T-helper 17 cell (primary cell): ENCODE measurements around the gene ASB3. TPM values are rescaled to one million over a fixed set of nuclear protein-coding genes. Genes with fewer than 3 reads are reported as not detected.

Source experiments
- ATAC-seq: fragments of 150-1000 bp; cut with Tn5 transposase; 2 replicates; pipeline ENCODE4 v1.10.0; 2021; ENCODE audit warnings: mild to moderate bottlenecking, moderate library complexity
- DNase-seq, 3 donors: peaks; one replicate each; pipeline versions ENCODE4 v3.0.0 to v3.0.0-alpha.2; 2020 to 2021
- H3K9me3 ChIP-seq: one replicate; pipeline ENCODE4 v1.7.0; 2013; ENCODE audit warnings: low read length, mild to moderate bottlenecking; ENCODE audit not compliant: control insufficient read depth, poor library complexity, severe bottlenecking
- H3K27ac Mint-ChIP-seq: one replicate; pipeline ENCODE4 v1.8.0; 2022; ENCODE audit warnings: mild to moderate bottlenecking, moderate library complexity, mixed read lengths
- H3K27me3 Mint-ChIP-seq: one replicate; pipeline ENCODE4 v1.8.0; 2022; ENCODE audit warnings: mixed read lengths
- H3K36me3 Mint-ChIP-seq: one replicate; pipeline ENCODE4 v1.8.0; 2022; ENCODE audit warnings: low read depth, mixed read lengths
- H3K4me1 Mint-ChIP-seq: one replicate; pipeline ENCODE4 v1.8.0; 2022; ENCODE audit warnings: mild to moderate bottlenecking, mixed read lengths
- H3K4me3 Mint-ChIP-seq: one replicate; pipeline ENCODE4 v1.8.0; 2022; ENCODE audit warnings: mild to moderate bottlenecking, moderate library complexity, mixed read lengths
- total RNA-seq, 4 donors: library from RNA in 2 of 4; stranded (reverse) in 2 of 4; gene quantifications; one replicate each; pipeline ENCODE4 v1.2.3 and lab custom pipeline; 2022 to 2026

Gene ASB3
- total RNA-seq, 2 donors from 2014 or later: 26.0 to 29.1 TPM

GRCh38 chr2:53652131-53652530 is 134.6 kb downstream of the ASB3 start:
- no peaks in the 10 kb centered on the region for H3K27me3 Mint-ChIP-seq
- H3K4me1 Mint-ChIP-seq: no peaks in the 10 kb centered on the region
- ATAC-seq: no peak
- H3K9me3 ChIP-seq: no peaks in the 10 kb centered on the region
- DNase-seq: no peak
- no peak overlapping the region for H3K4me3 Mint-ChIP-seq
- peaks cover 2% of the 10 kb centered on the region for H3K36me3 Mint-ChIP-seq
- H3K27ac Mint-ChIP-seq: no peak overlapping the region

GRCh38 chr2:53646788-53647187 is 140.0 kb downstream of the ASB3 start:
- Mint-ChIP-seq H3K27me3 (no peaks in the 10 kb centered on the region), H3K36me3 (peaks cover 2% of the 10 kb centered on the region), H3K4me1 (no peaks in the 10 kb centered on the region), H3K4me3 (no peak overlapping the region), H3K27ac (no peak overlapping the region)
- H3K9me3 ChIP-seq: no peaks in the 10 kb centered on the region
- ATAC-seq (no peak), DNase-seq (no peak)

GRCh38 chr2:53641290-53641689 is 145.5 kb downstream of the ASB3 start:
- no peak overlapping the region for H3K4me3 Mint-ChIP-seq

GRCh38 chr2:53640466-53640865 is 146.3 kb downstream of the ASB3 start:
- no peak for ATAC-seq
- Mint-ChIP-seq H3K27me3 (no peaks in the 10 kb centered on the region), H3K4me3 (no peak overlapping the region), H3K36me3 (peaks cover 4% of the 10 kb centered on the region), H3K4me1 (no peaks in the 10 kb centered on the region), H3K27ac (no peak overlapping the region)
- DNase-seq: no peak
- H3K9me3 ChIP-seq: no peaks in the 10 kb centered on the region

More at GRCh38 chr2:53641290-53641689, 145.5 kb downstream of the ASB3 start:
- H3K4me1 Mint-ChIP-seq: no peaks in the 10 kb centered on the region
- ATAC-seq: no peak
- no peaks in the 10 kb centered on the region for H3K27me3 Mint-ChIP-seq
- no peaks in the 10 kb centered on the region for H3K9me3 ChIP-seq
- H3K27ac Mint-ChIP-seq: no peak overlapping the region
- H3K36me3 Mint-ChIP-seq: peaks cover 4% of the 10 kb centered on the region
- DNase-seq: no peak

- H3K4me3 Mint-ChIP-seq: no peak overlapping the region
- H3K4me1 Mint-ChIP-seq: peaks cover 11% of the 10 kb centered on the region
- H3K36me3 Mint-ChIP-seq: peaks cover 4% of the 10 kb centered on the region
- ATAC-seq: no peak
- H3K27me3 Mint-ChIP-seq: no peaks in the 10 kb centered on the region
- DNase-seq: no peak
- no peaks in the 10 kb centered on the region for H3K9me3 ChIP-seq
- no peak overlapping the region for H3K27ac Mint-ChIP-seq
These were observed 150.2 kb downstream of the ASB3 start for GRCh38 chr2:53636596-53636995.

- no peaks in the 10 kb centered on the region for H3K9me3 ChIP-seq
- H3K4me3 Mint-ChIP-seq: no peak overlapping the region
- no peak for ATAC-seq
- no peak overlapping the region for H3K27ac Mint-ChIP-seq
- no peak for DNase-seq
- H3K27me3 Mint-ChIP-seq: no peaks in the 10 kb centered on the region
- H3K36me3 Mint-ChIP-seq: peaks cover 4% of the 10 kb centered on the region
- peaks cover 11% of the 10 kb centered on the region for H3K4me1 Mint-ChIP-seq
These were observed 150.6 kb downstream of the ASB3 start for GRCh38 chr2:53636109-53636508.

GRCh38 chr2:53635694-53636093 is 151.1 kb downstream of the ASB3 start:
- no peak overlapping the region for H3K4me3 Mint-ChIP-seq
- peaks cover 4% of the 10 kb centered on the region for H3K36me3 Mint-ChIP-seq
- ATAC-seq (no peak), DNase-seq (no peak)
- H3K27ac Mint-ChIP-seq: no peak overlapping the region
- no peaks in the 10 kb centered on the region for H3K27me3 Mint-ChIP-seq
- peaks cover 11% of the 10 kb centered on the region for H3K4me1 Mint-ChIP-seq
- no peaks in the 10 kb centered on the region for H3K9me3 ChIP-seq

- Mint-ChIP-seq H3K4me3 (no peak overlapping the region), H3K27ac (no peak overlapping the region), H3K36me3 (peaks cover 2% of the 10 kb centered on the region), H3K4me1 (peaks cover 11% of the 10 kb centered on the region), H3K27me3 (no peaks in the 10 kb centered on the region)
- no peaks in the 10 kb centered on the region for H3K9me3 ChIP-seq
- ATAC-seq (no peak), DNase-seq (no peak)
These were observed 153.3 kb downstream of the ASB3 start for GRCh38 chr2:53633441-53633840.

- Mint-ChIP-seq H3K4me3 (peak overlapping the region; percentile 52), H3K36me3 (peaks cover 2% of the 10 kb centered on the region), H3K27me3 (no peaks in the 10 kb centered on the region), H3K4me1 (peaks cover 11% of the 10 kb centered on the region), H3K27ac (peak overlapping the region; percentile 44)
- no peak for ATAC-seq
- no peaks in the 10 kb centered on the region for H3K9me3 ChIP-seq
- no peak for DNase-seq
These were observed 154.0 kb downstream of the ASB3 start for GRCh38 chr2:53632714-53633113.

- Mint-ChIP-seq H3K27ac (peak overlapping the region; percentile 44), H3K36me3 (no peaks in the 10 kb centered on the region), H3K27me3 (no peaks in the 10 kb centered on the region), H3K4me1 (peaks cover 11% of the 10 kb centered on the region), H3K4me3 (peak overlapping the region; percentile 52)
- ATAC-seq (peak; percentile 61), DNase-seq (no peak)
- H3K9me3 ChIP-seq: no peaks in the 10 kb centered on the region
These were observed 154.7 kb downstream of the ASB3 start for GRCh38 chr2:53632126-53632460.

GRCh38 chr2:53631313-53632125 is 155.2 kb downstream of the ASB3 start:
- peak; percentile 28 for ATAC-seq

GRCh38 chr2:53630026-53630606 is 156.6 kb downstream of the ASB3 start:
- H3K36me3 Mint-ChIP-seq: no peaks in the 10 kb centered on the region
- no peak overlapping the region for H3K4me3 Mint-ChIP-seq

More at GRCh38 chr2:53631313-53632125, 155.2 kb downstream of the ASB3 start:
- H3K4me3 Mint-ChIP-seq: peak overlapping the region; percentile 31
- H3K9me3 ChIP-seq: no peaks in the 10 kb centered on the region
- H3K27me3 Mint-ChIP-seq: no peaks in the 10 kb centered on the region
- no peak for DNase-seq
- no peaks in the 10 kb centered on the region for H3K36me3 Mint-ChIP-seq
- H3K4me1 Mint-ChIP-seq: peaks cover 11% of the 10 kb centered on the region
- H3K27ac Mint-ChIP-seq: peak overlapping the region; percentile 44

GRCh38 chr2:53629501-53629900 is 157.3 kb downstream of the ASB3 start:
- Mint-ChIP-seq H3K36me3 (no peaks in the 10 kb centered on the region), H3K4me1 (peaks cover 11% of the 10 kb centered on the region), H3K4me3 (no peak overlapping the region), H3K27me3 (no peaks in the 10 kb centered on the region), H3K27ac (no peak overlapping the region)
- DNase-seq (no peak), ATAC-seq (no peak)
- no peaks in the 10 kb centered on the region for H3K9me3 ChIP-seq

More at GRCh38 chr2:53630026-53630606, 156.6 kb downstream of the ASB3 start:
- Mint-ChIP-seq H3K4me1 (peaks cover 11% of the 10 kb centered on the region), H3K27ac (no peak overlapping the region), H3K27me3 (no peaks in the 10 kb centered on the region)
- no peak for DNase-seq
- no peaks in the 10 kb centered on the region for H3K9me3 ChIP-seq
- ATAC-seq: no peak

GRCh38 chr2:53629001-53629400 is 157.8 kb downstream of the ASB3 start:
- ATAC-seq: no peak

More at GRCh38 chr2:53629001-53629400, 157.8 kb downstream of the ASB3 start:
- Mint-ChIP-seq H3K4me3 (no peak overlapping the region), H3K27ac (no peak overlapping the region), H3K4me1 (peaks cover 11% of the 10 kb centered on the region), H3K36me3 (no peaks in the 10 kb centered on the region), H3K27me3 (no peaks in the 10 kb centered on the region)
- H3K9me3 ChIP-seq: no peaks in the 10 kb centered on the region
- no peak for DNase-seq
